Prostate gland (tissue), 2 donors: ENCODE measurements around the gene ACTG1.
A peak's percentile ranks its signal among the peaks of the same experiment; 100 is the strongest.

Experiments
- POLR2A ChIP-seq: fragments of 450-650 bp; IDR thresholded peaks from one replicate; pipeline ENCODE4 v1.6.1; 2016; ENCODE audit warnings: antibody characterized with exemption, mild to moderate bottlenecking
- TF ChIP-seq, protein P1 (sequence below), 4 experiments: fragments of 200-600 bp in 2 of 4; fragments of 450-650 bp in 2 of 4; sonication (generic) in 2 of 4; IDR thresholded peaks; 1 replicate in 3 of 4; 2 replicates in 1 of 4; pipeline ENCODE4 v1.5.1; 2016 to 2019; ENCODE audit warnings: antibody characterized with exemption in 4 of 4, mild to moderate bottlenecking in 2 of 4, moderate library complexity in 2 of 4

DNA sequence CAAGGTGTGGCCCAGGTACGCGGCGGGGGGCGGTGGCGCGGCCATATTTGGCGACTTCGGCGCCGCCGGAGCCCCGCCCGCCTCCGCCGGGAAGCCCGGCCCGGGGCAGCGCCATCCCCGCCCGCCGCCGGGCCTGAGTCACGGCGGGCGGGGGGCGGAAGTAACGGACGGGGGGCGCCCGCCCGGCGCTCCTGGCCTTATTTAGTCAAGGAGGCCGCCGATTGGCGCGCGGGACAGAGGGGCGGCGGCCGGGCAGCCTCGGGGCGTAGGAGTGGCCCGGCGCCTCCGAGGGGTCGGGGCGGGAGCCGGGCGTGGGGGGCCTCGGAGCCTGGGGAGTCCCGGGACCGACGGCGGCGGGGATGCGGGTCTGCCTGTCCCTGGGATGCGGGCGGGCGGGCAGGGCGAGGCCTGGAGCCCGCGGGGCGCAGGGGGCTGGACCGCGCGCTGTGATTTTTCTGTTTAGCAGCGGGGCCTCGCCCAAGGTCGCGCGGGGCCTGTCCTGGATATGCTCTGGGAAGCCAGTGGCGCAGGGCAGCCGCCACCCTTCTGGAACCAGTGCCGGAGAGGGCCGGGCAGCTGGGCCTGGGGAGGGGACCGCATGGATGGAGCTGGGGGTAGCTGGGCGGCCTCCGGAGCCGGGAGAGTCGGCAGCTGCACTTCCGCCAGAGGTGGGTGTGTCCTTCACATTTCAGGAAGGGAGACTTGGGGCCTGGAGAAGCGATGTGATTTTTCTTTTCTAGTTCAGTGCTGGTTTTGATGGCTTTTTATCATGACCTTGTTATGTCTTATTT, 2.3 kb upstream of the ACTG1 start:
- TF ChIP-seq, protein P1, sequence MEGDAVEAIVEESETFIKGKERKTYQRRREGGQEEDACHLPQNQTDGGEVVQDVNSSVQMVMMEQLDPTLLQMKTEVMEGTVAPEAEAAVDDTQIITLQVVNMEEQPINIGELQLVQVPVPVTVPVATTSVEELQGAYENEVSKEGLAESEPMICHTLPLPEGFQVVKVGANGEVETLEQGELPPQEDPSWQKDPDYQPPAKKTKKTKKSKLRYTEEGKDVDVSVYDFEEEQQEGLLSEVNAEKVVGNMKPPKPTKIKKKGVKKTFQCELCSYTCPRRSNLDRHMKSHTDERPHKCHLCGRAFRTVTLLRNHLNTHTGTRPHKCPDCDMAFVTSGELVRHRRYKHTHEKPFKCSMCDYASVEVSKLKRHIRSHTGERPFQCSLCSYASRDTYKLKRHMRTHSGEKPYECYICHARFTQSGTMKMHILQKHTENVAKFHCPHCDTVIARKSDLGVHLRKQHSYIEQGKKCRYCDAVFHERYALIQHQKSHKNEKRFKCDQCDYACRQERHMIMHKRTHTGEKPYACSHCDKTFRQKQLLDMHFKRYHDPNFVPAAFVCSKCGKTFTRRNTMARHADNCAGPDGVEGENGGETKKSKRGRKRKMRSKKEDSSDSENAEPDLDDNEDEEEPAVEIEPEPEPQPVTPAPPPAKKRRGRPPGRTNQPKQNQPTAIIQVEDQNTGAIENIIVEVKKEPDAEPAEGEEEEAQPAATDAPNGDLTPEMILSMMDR (IDR thresholded peaks at IDR 0.05) = peak in 1 of 4 experiments; percentile 2
- peak; percentile 68 for TF ChIP-seq POLR2A
